ENCODE measurements around the gene TWIST2. TPM values are rescaled to one million over a fixed set of nuclear protein-coding genes. Genes with fewer than 3 reads are reported as not detected.

TWIST2 gene
- polyA plus RNA-seq, 1 experiment: 15.6 TPM

DNA sequence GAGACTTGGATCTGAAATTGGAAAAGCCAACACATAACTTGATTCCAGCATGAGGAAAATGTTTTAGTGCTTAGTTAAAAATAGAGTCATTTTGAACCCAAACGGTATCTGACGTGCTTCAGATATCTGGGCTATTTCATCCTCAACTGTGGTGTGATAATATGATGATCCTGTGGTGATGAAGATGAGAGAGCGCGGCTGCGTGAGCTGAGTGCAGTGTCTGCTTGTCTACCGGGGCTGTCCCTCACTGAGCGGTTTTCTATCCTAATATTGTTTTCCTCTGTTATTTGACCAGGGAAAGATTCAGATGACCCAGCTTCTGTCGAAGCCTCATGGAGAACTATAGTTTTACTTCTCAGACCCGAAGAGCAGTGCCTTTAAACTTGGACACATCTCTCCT lies 5.8 kb downstream of the TWIST2 start:
- no peak for DNase-seq (ENCODE audit: low read depth, low spot score)
- Histone ChIP-seq H3K27me3 (ENCODE audit: control insufficient read depth, insufficient read depth, low read length) (no peaks in the 10 kb centered on the region), H3K9me3 (ENCODE audit: control insufficient read depth, insufficient read depth, low read length) (peaks cover 3% of the 10 kb centered on the region), H3K4me3 (ENCODE audit: low read depth, low read length) (no peak overlapping the region), H3K27ac (ENCODE audit: low read depth, low read length) (no peak overlapping the region)
- TF ChIP-seq, protein P1, sequence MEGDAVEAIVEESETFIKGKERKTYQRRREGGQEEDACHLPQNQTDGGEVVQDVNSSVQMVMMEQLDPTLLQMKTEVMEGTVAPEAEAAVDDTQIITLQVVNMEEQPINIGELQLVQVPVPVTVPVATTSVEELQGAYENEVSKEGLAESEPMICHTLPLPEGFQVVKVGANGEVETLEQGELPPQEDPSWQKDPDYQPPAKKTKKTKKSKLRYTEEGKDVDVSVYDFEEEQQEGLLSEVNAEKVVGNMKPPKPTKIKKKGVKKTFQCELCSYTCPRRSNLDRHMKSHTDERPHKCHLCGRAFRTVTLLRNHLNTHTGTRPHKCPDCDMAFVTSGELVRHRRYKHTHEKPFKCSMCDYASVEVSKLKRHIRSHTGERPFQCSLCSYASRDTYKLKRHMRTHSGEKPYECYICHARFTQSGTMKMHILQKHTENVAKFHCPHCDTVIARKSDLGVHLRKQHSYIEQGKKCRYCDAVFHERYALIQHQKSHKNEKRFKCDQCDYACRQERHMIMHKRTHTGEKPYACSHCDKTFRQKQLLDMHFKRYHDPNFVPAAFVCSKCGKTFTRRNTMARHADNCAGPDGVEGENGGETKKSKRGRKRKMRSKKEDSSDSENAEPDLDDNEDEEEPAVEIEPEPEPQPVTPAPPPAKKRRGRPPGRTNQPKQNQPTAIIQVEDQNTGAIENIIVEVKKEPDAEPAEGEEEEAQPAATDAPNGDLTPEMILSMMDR (IDR thresholded peaks at IDR 0.05; ENCODE audit: low read depth, low read length): no peak
- ChIA-PET POLR2A (no interaction called here), CTCF (interaction anchor here (0.5 to 0.6 kb wide), 2 partner anchors 10 to 172 kb away, joined by 3 read pairs; no protein-coding TSS in a partner anchor)

DNA sequence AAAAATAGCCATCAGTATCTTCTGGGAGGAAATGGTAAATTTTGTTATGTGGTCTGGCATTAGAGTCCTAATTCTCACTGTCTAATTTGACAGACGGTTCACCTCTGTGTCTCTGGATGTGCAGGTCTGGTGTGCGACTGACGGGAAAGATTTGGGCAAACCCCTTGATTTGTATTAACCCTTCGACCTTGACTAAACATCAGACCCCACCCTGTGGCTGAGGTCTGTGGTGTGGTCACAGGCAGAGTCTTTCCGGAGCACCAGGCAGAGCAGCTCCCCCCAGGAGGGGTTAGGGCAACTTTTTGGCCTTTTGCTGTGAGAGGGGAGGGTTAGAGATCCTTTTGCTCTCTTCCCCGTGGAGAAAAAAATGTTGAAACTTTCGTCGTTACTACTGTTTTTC lies 6.4 kb downstream of the TWIST2 start:
- no peak overlapping the region for H3K4me3 ChIP-seq (ENCODE audit: low read depth, low read length)
- CTCF ChIA-PET: interaction anchor here (0.6 to 0.8 kb wide), 2 partner anchors 117 to 172 kb away, joined by 3 read pairs; no protein-coding TSS in a partner anchor
- H3K27me3 ChIP-seq (ENCODE audit: control insufficient read depth, insufficient read depth, low read length): no peaks in the 10 kb centered on the region
- POLR2A ChIA-PET: no interaction called here
- H3K27ac ChIP-seq (ENCODE audit: low read depth, low read length): no peak overlapping the region
- peaks cover 3% of the 10 kb centered on the region for H3K9me3 ChIP-seq (ENCODE audit: control insufficient read depth, insufficient read depth, low read length)
- no peak for DNase-seq (ENCODE audit: low read depth, low spot score)
- TF ChIP-seq, protein P1 (IDR thresholded peaks at IDR 0.05; ENCODE audit: low read depth, low read length): no peak

DNA sequence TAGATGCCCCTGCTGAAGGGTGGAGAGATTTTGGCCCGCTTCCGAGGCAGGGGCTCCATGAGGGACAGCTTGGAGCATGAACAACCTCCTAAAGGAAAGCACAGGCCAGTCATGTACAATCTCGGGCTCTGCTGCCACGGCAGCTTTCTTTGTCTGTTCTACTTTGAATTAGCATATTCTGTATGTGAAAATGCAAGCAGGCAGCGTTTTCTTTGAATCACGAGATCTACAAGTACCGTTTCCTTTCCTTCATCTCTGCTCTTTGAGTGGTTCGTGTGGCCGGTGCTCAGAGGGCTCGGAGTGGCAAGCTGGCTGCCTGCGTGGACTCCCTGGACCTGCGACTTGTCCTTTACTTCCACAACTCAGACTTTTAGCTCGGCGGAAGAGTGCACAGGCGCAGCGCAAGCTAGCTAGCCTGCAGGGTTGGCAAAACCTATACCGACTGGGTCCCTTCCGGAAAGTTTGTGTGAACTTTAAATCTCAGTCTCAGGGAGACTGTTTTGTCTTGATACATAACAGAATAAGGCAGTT lies 6.9 kb downstream of the TWIST2 start:
- Histone ChIP-seq H3K9me3 (ENCODE audit: control insufficient read depth, insufficient read depth, low read length) (peaks cover 3% of the 10 kb centered on the region), H3K27me3 (ENCODE audit: control insufficient read depth, insufficient read depth, low read length) (no peaks in the 10 kb centered on the region), H3K27ac (ENCODE audit: low read depth, low read length) (no peak overlapping the region), H3K4me3 (ENCODE audit: low read depth, low read length) (no peak overlapping the region)
- ChIA-PET POLR2A (no interaction called here), CTCF (interaction anchor here (0.8 kb wide), 1 partner anchor 116 kb away, joined by 3 read pairs; no protein-coding TSS in a partner anchor)
- DNase-seq (ENCODE audit: low read depth, low spot score): no peak
- TF ChIP-seq, protein P1 (IDR thresholded peaks at IDR 0.05; ENCODE audit: low read depth, low read length): no peak

DNA sequence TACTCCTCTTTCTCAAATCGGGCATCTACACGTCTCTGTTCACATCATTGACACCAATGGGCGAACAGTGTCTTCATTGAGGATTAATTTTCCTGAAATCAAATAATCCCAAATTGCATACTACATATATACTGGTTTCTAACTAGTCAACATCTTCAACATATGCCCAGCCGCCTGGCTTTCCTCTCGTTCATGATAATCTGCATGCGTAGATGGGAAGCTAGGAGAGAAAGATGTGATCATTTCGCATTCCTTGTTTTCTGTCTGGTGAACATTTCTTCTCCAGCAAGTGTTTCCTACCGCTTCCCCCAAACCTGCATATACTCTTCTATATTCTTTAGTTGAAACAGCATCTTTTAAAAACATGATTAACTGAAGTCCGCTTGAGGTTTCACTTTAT lies 7.4 kb downstream of the TWIST2 start:
- no peak overlapping the region for H3K27ac ChIP-seq (ENCODE audit: low read depth, low read length)
- no peaks in the 10 kb centered on the region for H3K27me3 ChIP-seq (ENCODE audit: control insufficient read depth, insufficient read depth, low read length)
- ChIA-PET CTCF (no interaction called here), POLR2A (no interaction called here)
- no peak for DNase-seq (ENCODE audit: low read depth, low spot score)
- H3K9me3 ChIP-seq (ENCODE audit: control insufficient read depth, insufficient read depth, low read length): peaks cover 3% of the 10 kb centered on the region
- no peak overlapping the region for H3K4me3 ChIP-seq (ENCODE audit: low read depth, low read length)
- TF ChIP-seq, protein P1 (IDR thresholded peaks at IDR 0.05; ENCODE audit: low read depth, low read length): no peak

DNA sequence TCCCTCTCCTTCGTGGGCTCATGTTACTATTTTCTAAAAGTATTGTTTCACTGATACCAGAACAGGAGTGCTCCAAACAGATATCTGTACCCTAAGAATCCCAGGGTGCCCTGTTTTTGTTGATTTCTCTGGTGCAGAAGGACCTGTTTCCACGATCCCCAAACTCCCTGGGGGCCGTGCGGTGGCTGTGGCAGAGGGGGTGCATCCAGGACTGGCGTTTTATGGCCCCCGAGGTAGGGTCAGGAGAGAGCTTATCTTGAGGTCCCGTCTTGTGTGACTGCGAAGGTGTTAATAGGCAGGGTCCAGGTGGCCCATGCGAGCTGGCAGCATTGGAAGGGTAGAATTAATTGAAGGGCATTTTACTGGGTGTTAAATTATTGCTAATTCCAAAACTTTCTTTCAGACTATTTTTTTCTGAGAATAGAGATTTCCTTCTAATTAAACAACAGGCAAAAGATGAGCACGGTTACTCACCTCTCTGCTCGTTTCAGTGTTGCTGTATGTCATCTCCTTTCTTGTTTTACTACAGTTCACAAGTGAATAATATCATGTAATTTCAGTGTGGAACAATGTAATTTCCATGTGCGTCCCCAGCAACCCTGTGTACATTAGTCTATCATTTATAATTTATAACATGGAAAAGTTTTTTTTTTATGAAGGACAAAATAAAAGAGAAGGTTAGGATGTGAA lies 8.2 kb downstream of the TWIST2 start:
- Histone ChIP-seq H3K27me3 (ENCODE audit: control insufficient read depth, insufficient read depth, low read length) (no peaks in the 10 kb centered on the region), H3K4me3 (ENCODE audit: low read depth, low read length) (no peak overlapping the region), H3K9me3 (ENCODE audit: control insufficient read depth, insufficient read depth, low read length) (peaks cover 3% of the 10 kb centered on the region), H3K27ac (ENCODE audit: low read depth, low read length) (no peak overlapping the region)
- no peak for DNase-seq (ENCODE audit: low read depth, low spot score)
- POLR2A ChIA-PET: no interaction called here
- TF ChIP-seq, protein P1 (IDR thresholded peaks at IDR 0.05; ENCODE audit: low read depth, low read length): no peak
- CTCF ChIA-PET: no interaction called here
